ENCODE data around the gene GMCL2.

DNA sequence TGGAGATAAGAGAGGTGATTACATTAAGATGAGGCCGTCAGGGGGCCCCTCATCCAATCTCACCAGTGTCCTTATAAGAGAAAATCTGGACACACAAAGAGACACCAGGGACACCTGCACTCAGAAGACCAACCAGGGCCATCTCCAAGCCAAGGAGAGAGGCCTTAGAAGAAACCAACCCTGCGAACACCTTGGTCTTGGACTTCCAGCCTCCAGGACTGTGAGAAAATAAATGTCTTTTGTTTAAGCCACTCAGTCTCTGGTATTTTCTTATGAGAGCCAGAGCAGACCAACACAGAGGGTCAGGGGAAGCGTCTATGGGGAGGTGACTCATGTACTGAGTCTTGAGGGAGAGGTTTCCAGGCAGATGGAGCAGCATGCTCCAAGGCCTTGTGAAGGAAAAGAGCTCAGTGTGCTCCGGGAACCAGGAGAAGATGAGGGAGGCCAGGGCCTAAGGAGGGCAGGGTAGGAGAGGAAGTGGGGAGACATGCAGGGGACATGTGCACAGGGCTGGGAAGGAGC lies 40.0 kb upstream of the GMCL2 start:
- TF ChIP-seq, protein P1, sequence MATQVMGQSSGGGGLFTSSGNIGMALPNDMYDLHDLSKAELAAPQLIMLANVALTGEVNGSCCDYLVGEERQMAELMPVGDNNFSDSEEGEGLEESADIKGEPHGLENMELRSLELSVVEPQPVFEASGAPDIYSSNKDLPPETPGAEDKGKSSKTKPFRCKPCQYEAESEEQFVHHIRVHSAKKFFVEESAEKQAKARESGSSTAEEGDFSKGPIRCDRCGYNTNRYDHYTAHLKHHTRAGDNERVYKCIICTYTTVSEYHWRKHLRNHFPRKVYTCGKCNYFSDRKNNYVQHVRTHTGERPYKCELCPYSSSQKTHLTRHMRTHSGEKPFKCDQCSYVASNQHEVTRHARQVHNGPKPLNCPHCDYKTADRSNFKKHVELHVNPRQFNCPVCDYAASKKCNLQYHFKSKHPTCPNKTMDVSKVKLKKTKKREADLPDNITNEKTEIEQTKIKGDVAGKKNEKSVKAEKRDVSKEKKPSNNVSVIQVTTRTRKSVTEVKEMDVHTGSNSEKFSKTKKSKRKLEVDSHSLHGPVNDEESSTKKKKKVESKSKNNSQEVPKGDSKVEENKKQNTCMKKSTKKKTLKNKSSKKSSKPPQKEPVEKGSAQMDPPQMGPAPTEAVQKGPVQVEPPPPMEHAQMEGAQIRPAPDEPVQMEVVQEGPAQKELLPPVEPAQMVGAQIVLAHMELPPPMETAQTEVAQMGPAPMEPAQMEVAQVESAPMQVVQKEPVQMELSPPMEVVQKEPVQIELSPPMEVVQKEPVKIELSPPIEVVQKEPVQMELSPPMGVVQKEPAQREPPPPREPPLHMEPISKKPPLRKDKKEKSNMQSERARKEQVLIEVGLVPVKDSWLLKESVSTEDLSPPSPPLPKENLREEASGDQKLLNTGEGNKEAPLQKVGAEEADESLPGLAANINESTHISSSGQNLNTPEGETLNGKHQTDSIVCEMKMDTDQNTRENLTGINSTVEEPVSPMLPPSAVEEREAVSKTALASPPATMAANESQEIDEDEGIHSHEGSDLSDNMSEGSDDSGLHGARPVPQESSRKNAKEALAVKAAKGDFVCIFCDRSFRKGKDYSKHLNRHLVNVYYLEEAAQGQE (tag by site-specific recombination; IDR thresholded peaks at IDR 0.05): no peak
- TF ChIP-seq PRDM1 (tag by site-specific recombination; IDR thresholded peaks at IDR 0.05) (no peak), TRIM28 (IDR thresholded peaks at IDR 0.05; ENCODE audit: borderline replicate concordance, low read length) (no peak), SETDB1 (IDR thresholded peaks at IDR 0.05; ENCODE audit: insufficient read length, low read length) (no peak), ZNF549 (tag by site-specific recombination; IDR thresholded peaks at IDR 0.05) (no peak), GLI4 (tag by site-specific recombination; IDR thresholded peaks at IDR 0.05) (no peak), ZNF544 (tag by site-specific recombination; IDR thresholded peaks at IDR 0.05) (no peak), HOXA7 (CRISPR knock-in tag; IDR thresholded peaks at IDR 0.05; ENCODE audit: borderline replicate concordance) (no peak), ZNF274 (IDR thresholded peaks at IDR 0.05; ENCODE audit: low read length) (no peak), ZNF274 (tag by site-specific recombination; IDR thresholded peaks at IDR 0.05; ENCODE audit: borderline replicate concordance) (no peak), SCRT2 (tag by site-specific recombination; IDR thresholded peaks at IDR 0.05) (no peak)
- TF ChIP-seq, protein P2, sequence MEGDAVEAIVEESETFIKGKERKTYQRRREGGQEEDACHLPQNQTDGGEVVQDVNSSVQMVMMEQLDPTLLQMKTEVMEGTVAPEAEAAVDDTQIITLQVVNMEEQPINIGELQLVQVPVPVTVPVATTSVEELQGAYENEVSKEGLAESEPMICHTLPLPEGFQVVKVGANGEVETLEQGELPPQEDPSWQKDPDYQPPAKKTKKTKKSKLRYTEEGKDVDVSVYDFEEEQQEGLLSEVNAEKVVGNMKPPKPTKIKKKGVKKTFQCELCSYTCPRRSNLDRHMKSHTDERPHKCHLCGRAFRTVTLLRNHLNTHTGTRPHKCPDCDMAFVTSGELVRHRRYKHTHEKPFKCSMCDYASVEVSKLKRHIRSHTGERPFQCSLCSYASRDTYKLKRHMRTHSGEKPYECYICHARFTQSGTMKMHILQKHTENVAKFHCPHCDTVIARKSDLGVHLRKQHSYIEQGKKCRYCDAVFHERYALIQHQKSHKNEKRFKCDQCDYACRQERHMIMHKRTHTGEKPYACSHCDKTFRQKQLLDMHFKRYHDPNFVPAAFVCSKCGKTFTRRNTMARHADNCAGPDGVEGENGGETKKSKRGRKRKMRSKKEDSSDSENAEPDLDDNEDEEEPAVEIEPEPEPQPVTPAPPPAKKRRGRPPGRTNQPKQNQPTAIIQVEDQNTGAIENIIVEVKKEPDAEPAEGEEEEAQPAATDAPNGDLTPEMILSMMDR (tag by site-specific recombination; IDR thresholded peaks at IDR 0.05): no peak
- TF ChIP-seq, protein P3, sequence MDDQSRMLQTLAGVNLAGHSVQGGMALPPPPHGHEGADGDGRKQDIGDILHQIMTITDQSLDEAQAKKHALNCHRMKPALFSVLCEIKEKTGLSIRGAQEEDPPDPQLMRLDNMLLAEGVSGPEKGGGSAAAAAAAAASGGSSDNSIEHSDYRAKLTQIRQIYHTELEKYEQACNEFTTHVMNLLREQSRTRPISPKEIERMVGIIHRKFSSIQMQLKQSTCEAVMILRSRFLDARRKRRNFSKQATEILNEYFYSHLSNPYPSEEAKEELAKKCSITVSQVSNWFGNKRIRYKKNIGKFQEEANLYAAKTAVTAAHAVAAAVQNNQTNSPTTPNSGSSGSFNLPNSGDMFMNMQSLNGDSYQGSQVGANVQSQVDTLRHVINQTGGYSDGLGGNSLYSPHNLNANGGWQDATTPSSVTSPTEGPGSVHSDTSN (CRISPR knock-in tag; IDR thresholded peaks at IDR 0.05): no peak
- TF ChIP-seq, protein P4, sequence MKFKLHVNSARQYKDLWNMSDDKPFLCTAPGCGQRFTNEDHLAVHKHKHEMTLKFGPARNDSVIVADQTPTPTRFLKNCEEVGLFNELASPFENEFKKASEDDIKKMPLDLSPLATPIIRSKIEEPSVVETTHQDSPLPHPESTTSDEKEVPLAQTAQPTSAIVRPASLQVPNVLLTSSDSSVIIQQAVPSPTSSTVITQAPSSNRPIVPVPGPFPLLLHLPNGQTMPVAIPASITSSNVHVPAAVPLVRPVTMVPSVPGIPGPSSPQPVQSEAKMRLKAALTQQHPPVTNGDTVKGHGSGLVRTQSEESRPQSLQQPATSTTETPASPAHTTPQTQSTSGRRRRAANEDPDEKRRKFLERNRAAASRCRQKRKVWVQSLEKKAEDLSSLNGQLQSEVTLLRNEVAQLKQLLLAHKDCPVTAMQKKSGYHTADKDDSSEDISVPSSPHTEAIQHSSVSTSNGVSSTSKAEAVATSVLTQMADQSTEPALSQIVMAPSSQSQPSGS (tag by site-specific recombination; IDR thresholded peaks at IDR 0.05; ENCODE audit: low read depth): no peak
